Spleen (tissue), 11 donors: ENCODE measurements around the gene GRAMD2A. TPM values are rescaled to one million over a fixed set of nuclear protein-coding genes. Genes with fewer than 3 reads are reported as not detected.

Experiments
- DNase-seq: peaks from one replicate; pipeline ENCODE4 v3.0.0-alpha.2; 2020
- H3K27ac ChIP-seq, 8 donors: fragments of 200-600 bp; sonication (generic) in 7 of 8; 1 replicate in 4 of 8; 2 replicates in 4 of 8; pipeline versions ENCODE4 v1.5.0 to v1.8.0; 2016 to 2021; ENCODE audit warnings: inconsistent platforms in 4 of 8, mild to moderate bottlenecking in 4 of 8, moderate library complexity in 1 of 8
- H3K27me3 ChIP-seq, 7 donors: fragments of 200-600 bp; sonication (generic) in 6 of 7; replicated peaks in 1 of 7; 1 replicate in 4 of 7; 2 replicates in 3 of 7; pipeline versions ENCODE4 v1.5.0 to v1.8.0; 2016 to 2021; ENCODE audit warnings: inconsistent platforms in 3 of 7, mild to moderate bottlenecking in 1 of 7
- H3K36me3 ChIP-seq, 6 donors: fragments of 200-600 bp; sonication (generic) in 5 of 6; 1 replicate in 4 of 6; 2 replicates in 2 of 6; pipeline versions ENCODE4 v1.5.0 to v1.8.0; 2016 to 2021; ENCODE audit warnings: inconsistent platforms in 2 of 6
- H3K4me1 ChIP-seq, 6 donors: fragments of 200-600 bp; sonication (generic) in 5 of 6; 1 replicate in 3 of 6; 2 replicates in 3 of 6; pipeline versions ENCODE4 v1.5.0 to v1.8.0; 2016 to 2021; ENCODE audit warnings: inconsistent platforms in 3 of 6
- H3K4me3 ChIP-seq, 8 donors: fragments of 200-600 bp; sonication (generic) in 7 of 8; 1 replicate in 4 of 8; 2 replicates in 4 of 8; pipeline versions ENCODE4 v1.5.0 to v1.8.0; 2016 to 2021; ENCODE audit warnings: inconsistent platforms in 4 of 8, mild to moderate bottlenecking in 4 of 8, moderate library complexity in 2 of 8
- H3K9me3 ChIP-seq, 8 donors: fragments of 200-600 bp; sonication (generic) in 7 of 8; 1 replicate in 4 of 8; 2 replicates in 4 of 8; pipeline versions ENCODE4 v1.5.0 to v1.8.0; 2016 to 2021; ENCODE audit warnings: inconsistent platforms in 4 of 8
- POLR2A ChIP-seq, 3 donors: fragments of 450-650 bp; IDR thresholded peaks; one replicate each; pipeline ENCODE4 v1.5.1; 2017; ENCODE audit warnings: antibody characterized with exemption in 3 of 3, mild to moderate bottlenecking in 1 of 3
- POLR2AphosphoS5 ChIP-seq, 3 donors: sonication (generic); formaldehyde crosslinking; IDR thresholded peaks; one replicate each; pipeline ENCODE4 v1.5.1; 2017; ENCODE audit warnings: antibody characterized with exemption in 3 of 3
- WGBS, 5 donors: extraction: QIAGEN DNeasy Blood & Tissue Kit in 3 of 5; methylation state at CpG; one replicate each; pipeline versions ENCODE4 v1.1.5 to v1.1.7; 2013 to 2018; 5-methylcytosine and 5-hydroxymethylcytosine counted together
- intact Hi-C: fragments of 100-400 bp; cut with DNase I; formaldehyde crosslinking; loops from one replicate; pipeline ENCODE4 v1.15.0; 2023; ENCODE audit warnings: low total_unique reads
- polyA plus RNA-seq, 3 donors: library from polyadenylated mRNA; stranded (reverse); fragments of 200-250 nt; gene quantifications; one replicate each; pipeline ENCODE4 v1.2.1, GENCODE V29; 2013
- total RNA-seq, 7 donors: library from RNA; depleted of rRNA in 3 of 7; stranded (reverse); fragments of >200 nt in 3 of 7; fragmentation: NEBNext Ultra II Directional in 4 of 7; extraction: Animal tissue kit (Norgen Biotek cat#: 25700) in 4 of 7; gene quantifications; one replicate each; pipeline versions ENCODE4 v1.1.0 to v1.2.1, GENCODE V29; 2016 to 2021
- TF ChIP-seq, protein P1 (sequence below), 11 experiments: fragments of 200-600 bp in 7 of 11; fragments of 450-650 bp in 4 of 11; sonication (generic) in 4 of 11; IDR thresholded peaks in 8 of 11; conservative IDR thresholded peaks in 3 of 11; 1 replicate in 7 of 11; 2 replicates in 4 of 11; pipeline versions ENCODE4 v1.4.0 to v1.8.0; 2016 to 2021; ENCODE audit warnings: antibody characterized with exemption in 11 of 11, inconsistent platforms in 4 of 11, mild to moderate bottlenecking in 1 of 11
- donor health status: healthy with polysubstance abuse.
- donor health status: DM: no; HTN: no; CAD: no; lungs with moderate emphysema.
- donor health status: DM: no; HTN: no; CAD: no.
- donor health status: Bipolar disorder and iron deficiency.
- donor health status: healthy.
- donor health status: DM: no; HTN: no; CAD: no.
- donor health status: DM: yes; HTN: yes; CAD: no.

GRAMD2A gene
- total and polyA plus RNA-seq, 10 donors, result 0.03 to 0.34 (median 0.09) TPM; not detected in 6

DNA sequence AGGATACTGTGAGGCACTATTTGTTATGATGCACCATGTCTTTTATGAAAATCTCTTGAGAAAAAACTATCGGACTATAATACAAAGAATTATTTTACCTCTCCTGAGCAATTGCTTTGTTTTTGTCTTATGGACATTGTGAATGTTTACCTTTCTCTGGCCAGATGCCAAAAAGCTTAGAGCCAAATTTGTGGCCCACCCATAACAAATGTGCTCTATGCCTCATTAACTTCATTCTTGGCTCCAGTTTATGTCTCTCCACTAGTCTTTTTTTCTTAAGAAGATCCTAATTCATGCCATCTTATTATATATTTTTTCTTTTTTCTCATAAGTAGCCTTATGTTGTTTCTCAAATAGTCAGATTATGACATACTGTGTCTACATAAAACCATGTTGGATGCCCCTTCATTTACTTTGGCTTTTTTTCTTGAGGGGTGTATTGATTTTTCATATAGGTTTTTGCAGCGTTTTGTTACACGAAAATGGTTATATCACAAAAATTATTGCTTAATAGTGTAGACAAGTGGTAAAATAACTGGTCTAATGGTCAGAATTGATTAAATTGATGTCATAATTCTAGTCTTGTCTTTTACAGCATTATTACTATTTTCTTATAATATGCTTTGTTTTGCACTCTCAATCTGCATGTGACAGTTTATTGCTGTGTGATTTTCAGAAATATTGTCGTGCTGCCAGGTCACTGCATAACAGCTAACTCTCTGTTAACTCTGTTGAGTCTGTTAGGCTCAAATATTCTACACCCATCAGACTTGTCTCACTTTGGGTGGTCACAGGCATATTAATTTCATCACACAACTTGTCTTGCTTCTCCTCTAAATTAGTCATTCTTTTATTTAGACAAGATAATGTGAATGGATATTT lies 61.2 kb downstream of the GRAMD2A start:
- H3K9me3 ChIP-seq, result no peaks in the 10 kb centered on the region
- H3K36me3 ChIP-seq, result no peaks in the 10 kb centered on the region
- H3K27ac ChIP-seq, result no peak overlapping the region
- TF ChIP-seq, protein P1, sequence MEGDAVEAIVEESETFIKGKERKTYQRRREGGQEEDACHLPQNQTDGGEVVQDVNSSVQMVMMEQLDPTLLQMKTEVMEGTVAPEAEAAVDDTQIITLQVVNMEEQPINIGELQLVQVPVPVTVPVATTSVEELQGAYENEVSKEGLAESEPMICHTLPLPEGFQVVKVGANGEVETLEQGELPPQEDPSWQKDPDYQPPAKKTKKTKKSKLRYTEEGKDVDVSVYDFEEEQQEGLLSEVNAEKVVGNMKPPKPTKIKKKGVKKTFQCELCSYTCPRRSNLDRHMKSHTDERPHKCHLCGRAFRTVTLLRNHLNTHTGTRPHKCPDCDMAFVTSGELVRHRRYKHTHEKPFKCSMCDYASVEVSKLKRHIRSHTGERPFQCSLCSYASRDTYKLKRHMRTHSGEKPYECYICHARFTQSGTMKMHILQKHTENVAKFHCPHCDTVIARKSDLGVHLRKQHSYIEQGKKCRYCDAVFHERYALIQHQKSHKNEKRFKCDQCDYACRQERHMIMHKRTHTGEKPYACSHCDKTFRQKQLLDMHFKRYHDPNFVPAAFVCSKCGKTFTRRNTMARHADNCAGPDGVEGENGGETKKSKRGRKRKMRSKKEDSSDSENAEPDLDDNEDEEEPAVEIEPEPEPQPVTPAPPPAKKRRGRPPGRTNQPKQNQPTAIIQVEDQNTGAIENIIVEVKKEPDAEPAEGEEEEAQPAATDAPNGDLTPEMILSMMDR (IDR thresholded peaks at IDR 0.05 in 8 of 11, conservative IDR thresholded peaks at IDR 0.05 in 3 of 11), result no peak
- no peaks in the 10 kb centered on the region for H3K27me3 ChIP-seq
- intact Hi-C loops, result no loop called here
- no peak overlapping the region for H3K4me3 ChIP-seq
- H3K4me1 ChIP-seq, result peaks cover 0 to 7% (median 0%) of the 10 kb centered on the region in 6 donors
- no peak for DNase-seq
- WGBS, 5 donors, result 89 to 93% (median 91%) methylated on average over 4 of the region's 4 CpGs

DNA sequence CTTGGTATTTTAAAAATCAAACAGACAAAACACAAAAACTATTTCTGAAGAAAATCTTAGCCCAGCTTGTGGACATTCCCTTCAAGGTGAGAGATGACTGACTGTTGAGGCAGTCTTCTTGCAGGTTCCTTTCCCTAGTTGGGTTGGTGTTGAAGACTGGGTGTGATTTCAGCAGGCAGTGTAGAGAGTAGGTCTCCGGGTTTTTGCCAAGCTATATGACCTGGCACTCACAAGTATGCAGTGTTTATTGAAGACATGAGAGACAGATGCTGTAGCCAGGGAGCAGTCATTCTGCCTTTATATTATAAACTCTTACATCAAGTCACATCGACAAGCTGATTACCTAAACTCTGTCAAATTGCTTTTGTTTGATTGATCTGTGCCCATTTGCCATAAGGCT lies 61.9 kb downstream of the GRAMD2A start:
- no peak for TF ChIP-seq POLR2AphosphoS5 (IDR thresholded peaks at IDR 0.05)
- TF ChIP-seq, protein P1 (IDR thresholded peaks at IDR 0.05 in 8 of 11, conservative IDR thresholded peaks at IDR 0.05 in 3 of 11), result no peak
- no peak for TF ChIP-seq POLR2A (IDR thresholded peaks at IDR 0.05)
- no peak for DNase-seq
- 84 to 88% (median 88%) methylated on average over 2 of the region's 2 CpGs for WGBS, 5 donors

DNA sequence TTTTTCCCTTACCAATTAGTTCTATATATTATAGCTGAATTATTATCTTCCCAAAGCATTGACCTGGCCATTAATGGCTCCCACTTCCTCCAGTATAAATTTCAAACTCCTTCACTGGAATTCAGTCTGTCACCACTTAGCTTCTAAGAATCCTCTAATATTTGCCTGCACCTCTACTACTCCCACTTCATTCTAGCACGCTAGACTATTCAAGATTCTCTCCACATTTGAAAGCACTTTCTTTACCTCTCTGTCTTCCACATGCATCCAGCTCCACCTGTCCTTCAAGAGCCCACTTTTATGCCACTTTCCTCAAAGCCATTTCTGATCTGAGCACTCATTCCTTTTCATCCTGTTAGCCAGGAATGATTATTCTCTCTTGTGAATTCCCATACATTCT lies 64.4 kb downstream of the GRAMD2A start:
- H3K27me3 ChIP-seq, result no peaks in the 10 kb centered on the region
- intact Hi-C loops, result no loop called here
- WGBS, 5 donors, result 91 to 98% (median 96%) methylated on average over 1 of the region's 1 CpG

More for the DNA sequence above, 61.9 kb downstream of the GRAMD2A start:
- Histone ChIP-seq H3K9me3 (no peaks in the 10 kb centered on the region), H3K36me3 (no peaks in the 10 kb centered on the region), H3K4me1 (peaks cover 0 to under 1% (median 0%) of the 10 kb centered on the region in 6 donors), H3K4me3 (no peak overlapping the region), H3K27ac (no peak overlapping the region), H3K27me3 (no peaks in the 10 kb centered on the region)
- intact Hi-C loops, result no loop called here

DNA sequence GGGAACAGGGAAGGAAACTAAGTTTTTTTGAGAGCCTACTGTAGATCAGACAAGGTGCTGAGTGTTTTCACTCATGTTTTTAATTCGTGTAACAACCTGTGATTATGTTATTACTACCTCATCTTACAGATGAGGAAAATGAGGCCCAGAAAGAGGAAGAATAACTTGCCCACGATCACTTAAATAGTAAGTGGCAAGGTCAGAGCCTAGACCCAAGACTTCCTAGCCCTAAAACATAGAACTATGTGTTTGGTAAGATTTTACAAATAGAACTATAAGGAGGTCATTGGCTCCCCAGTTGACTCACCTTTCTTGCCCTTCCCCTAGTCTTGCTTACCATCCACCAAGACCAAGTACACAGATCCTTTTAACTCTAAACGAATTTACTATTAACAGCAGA lies 65.7 kb downstream of the GRAMD2A start:
- intact Hi-C loops, result no loop called here
- Histone ChIP-seq H3K36me3 (no peaks in the 10 kb centered on the region), H3K4me1 (no peaks in the 10 kb centered on the region), H3K4me3 (no peak overlapping the region), H3K9me3 (no peaks in the 10 kb centered on the region), H3K27me3 (no peaks in the 10 kb centered on the region), H3K27ac (no peak overlapping the region)
- WGBS, 5 donors, result 61 to 66% (median 63%) methylated on average over 3 of the region's 3 CpGs
- no peak for DNase-seq
- TF ChIP-seq POLR2A (IDR thresholded peaks at IDR 0.05) (no peak), POLR2AphosphoS5 (IDR thresholded peaks at IDR 0.05) (no peak)
- TF ChIP-seq, protein P1 (IDR thresholded peaks at IDR 0.05 in 8 of 11, conservative IDR thresholded peaks at IDR 0.05 in 3 of 11), result no peak

More for the DNA sequence above, 64.4 kb downstream of the GRAMD2A start:
- no peak overlapping the region for H3K4me3 ChIP-seq
- no peaks in the 10 kb centered on the region for H3K9me3 ChIP-seq
- TF ChIP-seq POLR2AphosphoS5 (IDR thresholded peaks at IDR 0.05), result no peak
- no peak for TF ChIP-seq POLR2A (IDR thresholded peaks at IDR 0.05)
- TF ChIP-seq, protein P1 (IDR thresholded peaks at IDR 0.05 in 8 of 11, conservative IDR thresholded peaks at IDR 0.05 in 3 of 11), result no peak
- H3K27ac ChIP-seq, result no peak overlapping the region
- no peaks in the 10 kb centered on the region for H3K4me1 ChIP-seq
- H3K36me3 ChIP-seq, result no peaks in the 10 kb centered on the region
- no peak for DNase-seq
